IgD-negative memory B cell (primary cell): ENCODE results near the gene LRRC8B. TPM values are rescaled to one million over a fixed set of nuclear protein-coding genes. Genes with fewer than 3 reads are reported as not detected.
"Not testable (repeated sequence)": the region's sequence is repeated elsewhere in the genome, so short reads cannot be mapped to it uniquely, and the experiment has no call there.

Experiments
- H3K27ac Mint-ChIP-seq, 3 donors: one replicate each; pipeline ENCODE4 v1.8.0; 2020 to 2022; ENCODE audit warnings: mild to moderate bottlenecking in 3 of 3, mixed read lengths in 3 of 3, moderate library complexity in 1 of 3
- H3K27me3 Mint-ChIP-seq: one replicate; pipeline ENCODE4 v1.8.0; 2021; ENCODE audit warnings: mixed read lengths
- H3K36me3 Mint-ChIP-seq: one replicate; pipeline ENCODE4 v1.8.0; 2020; ENCODE audit warnings: mild to moderate bottlenecking, mixed read lengths
- H3K4me1 Mint-ChIP-seq, 3 donors: one replicate each; pipeline ENCODE4 v1.8.0; 2020 to 2022; ENCODE audit warnings: mixed read lengths in 3 of 3, mild to moderate bottlenecking in 1 of 3
- H3K4me3 Mint-ChIP-seq, 4 donors: one replicate each; pipeline ENCODE4 v1.8.0; 2020 to 2022; ENCODE audit warnings: mild to moderate bottlenecking in 4 of 4, mixed read lengths in 4 of 4, moderate library complexity in 3 of 4
- H3K9me3 Mint-ChIP-seq, 3 donors: one replicate each; pipeline ENCODE4 v1.8.0; 2020 to 2021; ENCODE audit warnings: mixed read lengths in 3 of 3, mild to moderate bottlenecking in 1 of 3
- polyA plus RNA-seq: library from polyadenylated mRNA; unstranded; fragments of 300-500 nt; fragmentation: Illumina TruSeq; gene quantifications from one replicate; pipeline ENCODE4 v1.2.3, GENCODE V29; 2021

LRRC8B gene
- polyA plus RNA-seq: 12.6 TPM

DNA sequence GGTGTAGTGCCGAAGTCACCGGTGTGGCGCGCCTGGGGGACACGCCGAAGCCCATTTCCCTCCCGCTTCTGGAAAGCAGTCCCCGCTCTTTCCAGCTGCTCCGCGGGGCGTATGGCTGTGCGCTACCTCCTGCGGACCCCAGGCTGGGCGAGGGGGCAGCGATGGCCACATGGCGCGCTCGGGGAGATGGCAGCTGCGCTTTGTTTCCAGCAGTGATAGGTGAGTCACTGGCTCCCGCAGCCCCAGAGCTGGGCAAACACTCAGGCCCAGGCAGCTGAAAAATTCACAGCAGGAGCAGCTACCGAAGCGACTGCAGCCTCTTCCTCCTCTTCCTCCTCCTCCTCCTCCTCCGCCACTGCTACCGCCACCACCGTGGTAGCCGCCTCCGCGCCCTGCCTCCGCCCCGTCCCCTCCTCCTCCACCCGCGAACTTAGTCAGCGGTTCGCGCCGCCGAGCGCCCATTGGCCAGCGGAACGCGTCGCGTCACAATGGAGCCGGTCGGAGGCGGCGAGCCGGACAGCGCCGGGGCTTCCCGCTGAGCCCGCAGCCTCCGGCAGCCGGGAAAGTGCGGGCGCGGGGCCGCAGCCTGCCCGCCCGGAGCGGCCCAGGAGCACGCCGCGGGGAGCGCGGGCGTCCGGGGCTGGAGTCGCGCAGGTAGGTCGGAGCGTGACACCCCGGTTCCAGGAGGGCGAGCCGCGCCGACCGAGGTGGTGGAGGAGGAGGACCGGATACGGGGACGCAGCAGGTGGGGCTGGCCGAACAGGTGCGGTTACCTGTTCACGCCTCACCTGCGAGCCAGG lies at the start of gene LRRC8B:
LRRC8B (plus strand) TSS at position 461 of the 800 bp plus-strand sequence. CDS start 57,822 bp downstream, outside the sequence.
- no peaks in the 10 kb centered on the region for H3K36me3 Mint-ChIP-seq
- peak within 1 kb of the TSS; percentile 87 to 98 (median 91) for H3K27ac Mint-ChIP-seq
- H3K27me3 Mint-ChIP-seq: no peaks in the 10 kb centered on the region
- H3K4me3 Mint-ChIP-seq: peak within 1 kb of the TSS in 3 of 4 donors; percentile 88 to 96 (median 94)
- peaks cover 0 to 2% (median 0%) of the 10 kb centered on the region in 3 donors for H3K9me3 Mint-ChIP-seq
- peaks cover 11 to 18% (median 18%) of the 10 kb centered on the region in 3 donors for H3K4me1 Mint-ChIP-seq

DNA sequence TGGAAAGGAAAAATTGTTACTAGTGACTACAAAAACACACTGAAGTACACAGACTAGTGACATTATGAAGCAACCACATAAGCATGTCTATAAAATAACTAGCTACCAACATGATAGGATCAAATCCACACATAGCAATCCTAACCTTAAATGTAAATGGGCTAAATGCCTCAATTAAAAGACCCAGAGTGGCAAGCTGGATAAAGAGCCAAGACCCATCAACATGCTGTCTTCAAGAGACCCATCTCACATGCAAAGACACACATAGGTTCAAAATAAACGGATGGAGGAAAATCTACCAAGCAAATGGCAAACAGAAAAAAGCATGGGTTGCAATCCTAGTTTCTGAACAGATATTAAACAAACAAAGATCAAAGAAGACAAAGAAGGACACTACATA lies 49.4 kb upstream of the LRRC8B start:
- peaks cover 0 to 17% (median 14%) of the 10 kb centered on the region in 3 donors for H3K9me3 Mint-ChIP-seq
- H3K36me3 Mint-ChIP-seq: peaks cover 14% of the 10 kb centered on the region
- H3K4me1 Mint-ChIP-seq: no peaks in the 10 kb centered on the region
- no peak overlapping the region for H3K4me3 Mint-ChIP-seq
- peaks cover 9% of the 10 kb centered on the region for H3K27me3 Mint-ChIP-seq
- H3K27ac Mint-ChIP-seq: no peak overlapping the region

- Mint-ChIP-seq H3K9me3 (peaks cover 0 to 17% (median 14%) of the 10 kb centered on the region in 3 donors), H3K27me3 (peaks cover 8% of the 10 kb centered on the region), H3K4me1 (no peaks in the 10 kb centered on the region), H3K4me3 (no peak overlapping the region), H3K36me3 (peaks cover 14% of the 10 kb centered on the region), H3K27ac (no peak overlapping the region)
Measured at GRCh38 chr1:89476072-89476471, 48.6 kb upstream of the LRRC8B start.

- Mint-ChIP-seq H3K27ac (no peak overlapping the region), H3K4me3 (no peak overlapping the region), H3K9me3 (peaks cover 1 to 11% (median 2%) of the 10 kb centered on the region in 3 donors), H3K36me3 (peaks cover 4% of the 10 kb centered on the region), H3K27me3 (peaks cover 5% of the 10 kb centered on the region), H3K4me1 (no peaks in the 10 kb centered on the region)
Measured at GRCh38 chr1:89483010-89483756, 41.4 kb upstream of the LRRC8B start.

- Mint-ChIP-seq H3K27ac (no peak overlapping the region), H3K9me3 (peaks cover 1 to 11% (median 2%) of the 10 kb centered on the region in 3 donors), H3K4me3 (no peak overlapping the region), H3K4me1 (no peaks in the 10 kb centered on the region), H3K36me3 (peaks cover 5% of the 10 kb centered on the region), H3K27me3 (peaks cover 5% of the 10 kb centered on the region)
Measured at GRCh38 chr1:89483757-89484077, 40.9 kb upstream of the LRRC8B start.

DNA sequence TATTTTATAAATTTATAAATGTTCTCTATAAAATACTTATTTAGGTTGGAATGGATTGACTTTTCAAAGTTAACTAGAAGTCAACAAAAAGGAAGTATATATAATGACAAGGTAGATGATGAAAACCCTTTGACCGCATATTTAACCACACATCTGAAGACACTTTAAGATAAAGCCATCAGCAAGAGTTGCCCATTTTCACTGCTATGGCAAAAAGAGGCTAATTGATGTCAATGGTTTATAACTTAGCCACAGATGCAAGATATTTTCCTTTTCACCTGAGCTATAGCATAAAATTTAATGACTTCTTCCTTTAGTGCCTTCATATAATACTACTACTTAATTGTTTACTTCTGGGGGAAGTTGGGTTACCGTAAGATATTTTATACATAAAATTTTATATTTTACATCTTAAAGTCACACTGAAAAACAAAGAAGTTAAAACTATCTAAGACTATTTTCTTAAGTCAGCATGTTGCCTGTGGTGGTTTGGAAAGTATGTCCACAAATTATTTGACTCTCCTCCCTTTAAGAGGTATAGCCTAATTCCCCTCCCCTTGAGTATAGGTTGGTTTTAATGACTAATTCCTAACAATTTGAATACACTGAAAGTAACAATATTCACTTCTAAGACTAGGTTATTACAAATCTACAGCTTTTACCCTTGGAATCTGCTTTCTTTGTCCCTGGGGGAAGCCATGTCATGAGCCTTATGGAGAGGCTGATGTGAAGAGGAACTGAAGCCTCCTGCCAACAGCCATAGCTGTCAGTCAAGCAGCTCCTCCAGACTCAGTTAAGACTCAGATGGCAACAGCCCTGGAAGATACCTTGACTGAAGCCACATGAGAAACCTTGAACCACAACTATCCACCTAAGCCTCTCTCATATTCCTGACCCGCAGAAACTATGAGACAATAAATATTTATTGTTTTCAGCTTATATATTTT lies 40.3 kb upstream of the LRRC8B start:
- peaks cover 5% of the 10 kb centered on the region for H3K27me3 Mint-ChIP-seq
- H3K4me3 Mint-ChIP-seq: no peak overlapping the region
- no peak overlapping the region for H3K27ac Mint-ChIP-seq
- H3K4me1 Mint-ChIP-seq: no peaks in the 10 kb centered on the region
- H3K9me3 Mint-ChIP-seq: peaks cover 1 to 11% (median 2%) of the 10 kb centered on the region in 3 donors
- H3K36me3 Mint-ChIP-seq: peaks cover 2% of the 10 kb centered on the region

- H3K27me3 Mint-ChIP-seq: peaks cover 7% of the 10 kb centered on the region
- H3K4me3 Mint-ChIP-seq: no peak overlapping the region
- H3K9me3 Mint-ChIP-seq: peaks cover 0 to 3% (median 0%) of the 10 kb centered on the region in 3 donors
- no peak overlapping the region for H3K27ac Mint-ChIP-seq
- H3K4me1 Mint-ChIP-seq: no peaks in the 10 kb centered on the region
- H3K36me3 Mint-ChIP-seq: peaks cover 6% of the 10 kb centered on the region
Measured at GRCh38 chr1:89487972-89488371, 36.7 kb upstream of the LRRC8B start.

DNA sequence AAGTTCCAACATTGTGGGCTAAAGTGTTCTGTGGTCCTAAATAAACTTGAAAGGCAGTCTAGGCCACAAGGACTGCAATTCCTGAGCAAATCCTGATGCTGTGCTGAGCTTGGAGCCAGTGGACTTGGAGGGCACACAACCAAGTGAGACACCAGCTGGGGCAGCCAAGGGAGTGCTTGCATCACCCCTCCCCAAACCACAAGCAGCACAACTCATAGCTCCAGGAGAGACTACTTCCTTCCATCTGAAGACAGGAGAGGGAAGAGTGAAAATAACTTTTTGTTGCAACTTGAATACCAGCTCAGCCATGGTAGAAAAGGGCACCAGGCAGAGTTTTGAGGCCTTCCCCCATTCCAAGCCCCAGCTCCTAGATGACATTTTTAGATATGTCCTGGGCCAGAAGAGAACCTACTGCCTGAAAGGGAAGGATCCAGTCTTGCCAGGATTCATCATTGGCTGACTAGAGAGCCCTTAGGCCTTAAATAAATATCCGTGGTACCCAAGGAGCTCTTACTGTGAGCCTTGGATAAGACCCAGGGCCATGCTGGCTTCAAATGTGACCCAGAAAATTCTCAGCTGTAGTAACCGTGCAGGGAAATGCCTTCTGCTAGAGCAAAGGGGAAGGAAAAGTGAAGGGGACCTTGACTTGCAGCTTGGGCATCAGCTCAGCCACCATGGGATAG lies 35.4 kb upstream of the LRRC8B start:
- H3K4me3 Mint-ChIP-seq: no peak overlapping the region
- H3K27ac Mint-ChIP-seq: peak overlapping the region in 1 of 3 donors; percentile 25
- H3K36me3 Mint-ChIP-seq: peaks cover 7% of the 10 kb centered on the region
- H3K9me3 Mint-ChIP-seq: peaks cover 0 to 4% (median 0%) of the 10 kb centered on the region in 3 donors
- no peaks in the 10 kb centered on the region for H3K4me1 Mint-ChIP-seq
- peaks cover 5% of the 10 kb centered on the region for H3K27me3 Mint-ChIP-seq

DNA sequence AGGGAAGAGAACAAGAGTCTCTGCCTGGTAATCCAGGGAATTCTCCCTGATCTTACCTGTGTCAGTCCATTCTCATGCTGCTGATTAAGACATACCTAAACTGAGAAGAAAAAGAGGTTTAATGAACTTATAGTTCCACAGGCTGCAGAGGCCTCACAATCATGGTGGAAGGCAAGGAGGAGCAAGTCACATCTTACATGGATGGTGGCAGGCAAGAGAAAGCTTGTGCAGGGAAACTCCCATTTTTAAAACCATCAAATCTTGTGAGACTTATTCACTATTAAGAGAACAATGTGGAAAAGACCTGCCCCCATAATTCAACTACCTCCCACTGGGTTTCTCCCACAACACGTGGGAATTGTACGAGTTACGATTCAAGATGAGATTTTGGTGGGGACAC lies 34.2 kb upstream of the LRRC8B start:
- no peak overlapping the region for H3K4me3 Mint-ChIP-seq
- H3K9me3 Mint-ChIP-seq: peaks cover 0 to 4% (median 0%) of the 10 kb centered on the region in 3 donors

DNA sequence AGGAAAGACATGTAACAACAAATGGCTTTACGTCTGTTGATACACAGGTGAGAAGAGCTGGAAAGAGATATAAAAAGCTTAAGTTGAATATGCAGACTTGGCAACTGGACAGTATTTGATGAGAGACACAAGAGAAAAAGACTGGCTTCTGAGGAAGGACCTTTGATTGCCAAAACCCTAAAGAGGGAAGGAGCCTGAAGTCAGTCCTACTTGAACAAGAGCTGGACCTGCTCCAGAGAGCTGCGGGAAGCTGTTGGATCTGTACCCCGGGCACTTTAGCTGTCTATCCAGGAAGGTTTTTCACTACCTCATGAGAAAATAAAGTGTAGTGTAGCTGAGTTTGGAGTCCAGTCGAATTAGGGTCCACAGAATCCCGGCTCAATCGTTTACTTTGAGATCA lies 25.3 kb upstream of the LRRC8B start:
- Mint-ChIP-seq H3K27ac (no peak overlapping the region), H3K9me3 (peaks cover 0 to 1% (median 0%) of the 10 kb centered on the region in 3 donors), H3K36me3 (no peaks in the 10 kb centered on the region), H3K4me3 (no peak overlapping the region), H3K4me1 (no peaks in the 10 kb centered on the region), H3K27me3 (no peaks in the 10 kb centered on the region)

More for the DNA sequence above, 34.2 kb upstream of the LRRC8B start:
- peaks cover 5% of the 10 kb centered on the region for H3K27me3 Mint-ChIP-seq
- no peaks in the 10 kb centered on the region for H3K4me1 Mint-ChIP-seq
- peaks cover 7% of the 10 kb centered on the region for H3K36me3 Mint-ChIP-seq
- H3K27ac Mint-ChIP-seq: no peak overlapping the region

- no peaks in the 10 kb centered on the region for H3K27me3 Mint-ChIP-seq
- no peaks in the 10 kb centered on the region for H3K9me3 Mint-ChIP-seq
- peaks cover 3% of the 10 kb centered on the region for H3K36me3 Mint-ChIP-seq
Measured at GRCh38 chr1:89502042-89502441, 22.6 kb upstream of the LRRC8B start.

GRCh38 chr1:89502895-89503294 lies 21.7 kb upstream of the LRRC8B start:
- Mint-ChIP-seq H3K4me1 (no peaks in the 10 kb centered on the region), H3K27ac (no peak overlapping the region), H3K36me3 (peaks cover 5% of the 10 kb centered on the region), H3K27me3 (no peaks in the 10 kb centered on the region), H3K9me3 (no peaks in the 10 kb centered on the region), H3K4me3 (no peak overlapping the region)

More at GRCh38 chr1:89502042-89502441, 22.6 kb upstream of the LRRC8B start:
- Mint-ChIP-seq H3K4me1 (no peaks in the 10 kb centered on the region), H3K4me3 (no peak overlapping the region), H3K27ac (no peak overlapping the region)

DNA sequence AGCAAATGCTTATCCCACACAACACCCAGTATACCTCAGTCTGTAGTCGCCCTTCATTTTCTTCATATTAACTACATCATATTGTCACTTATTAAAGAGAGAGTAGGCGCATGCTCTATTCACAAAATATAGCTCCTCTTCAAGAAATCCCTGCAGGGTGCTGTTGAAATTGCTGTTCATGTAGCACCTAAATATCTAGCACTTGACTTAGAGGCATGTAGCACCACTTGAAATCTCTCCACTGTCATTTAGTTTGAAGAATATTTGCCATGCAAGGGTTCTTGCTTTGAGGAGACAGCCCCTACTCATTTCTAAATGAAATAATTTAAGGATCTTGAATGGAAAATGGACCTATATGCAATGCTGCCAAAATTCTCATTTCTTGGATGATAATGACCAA lies 20.9 kb upstream of the LRRC8B start:
- Mint-ChIP-seq H3K4me3 (no peak overlapping the region), H3K27ac (no peak overlapping the region), H3K36me3 (peaks cover 5% of the 10 kb centered on the region), H3K27me3 (no peaks in the 10 kb centered on the region), H3K4me1 (no peaks in the 10 kb centered on the region), H3K9me3 (peaks cover 0 to 5% (median 3%) of the 10 kb centered on the region in 3 donors)

DNA sequence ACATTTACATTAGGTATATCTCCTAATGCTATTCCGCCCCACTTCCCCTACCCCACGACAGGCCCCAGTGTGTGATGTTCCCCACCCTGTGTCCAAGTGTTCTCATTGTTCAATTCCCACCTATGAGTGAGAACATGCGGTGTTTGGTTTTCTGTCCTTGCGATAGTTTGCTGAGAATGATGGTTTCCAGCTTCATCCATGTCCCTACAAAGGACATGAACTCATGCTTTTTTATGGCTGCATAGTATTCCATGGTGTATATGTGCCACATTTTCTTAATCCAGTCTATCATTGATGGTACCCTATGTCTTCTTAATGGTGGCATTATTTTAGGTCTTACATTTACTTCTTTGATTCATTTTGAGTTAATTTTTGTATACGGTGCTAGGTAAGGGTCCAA lies 14.6 kb upstream of the LRRC8B start:
- peaks cover 3 to 11% (median 6%) of the 10 kb centered on the region in 3 donors for H3K9me3 Mint-ChIP-seq
- H3K4me3 Mint-ChIP-seq: not testable (repeated sequence)

More for the DNA sequence above, 14.6 kb upstream of the LRRC8B start:
- not testable (repeated sequence) for H3K36me3 Mint-ChIP-seq, H3K27ac Mint-ChIP-seq, H3K4me1 Mint-ChIP-seq, H3K27me3 Mint-ChIP-seq
